Measurements from ENCODE around the gene MYH16.
"Not testable (repeated sequence)": the region's sequence is repeated elsewhere in the genome, so short reads cannot be mapped to it uniquely, and the experiment has no call there.

MYH16 gene

DNA sequence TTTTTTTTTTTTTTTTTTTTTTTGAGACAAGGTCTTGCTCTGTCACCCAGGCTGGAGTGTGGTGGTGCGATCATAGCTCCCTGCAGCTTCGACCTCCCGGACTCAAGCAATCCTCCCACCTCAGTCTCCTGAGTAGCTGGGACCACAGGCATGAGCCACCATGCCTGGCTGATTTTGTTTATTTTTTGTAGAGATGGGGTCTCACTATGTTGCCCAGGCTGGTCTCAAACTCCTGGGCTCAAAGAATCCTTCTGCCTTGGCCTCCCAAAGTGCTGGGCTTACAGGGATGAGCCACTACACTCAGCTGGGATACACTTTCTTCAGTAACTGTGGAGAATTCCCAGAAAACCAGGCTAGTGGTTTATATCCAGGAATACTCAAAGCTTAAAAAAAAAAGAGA is 78.0 kb downstream of the MYH16 start:
- DNase-seq (ENCODE audit: low spot score), result not testable (repeated sequence)

DNA sequence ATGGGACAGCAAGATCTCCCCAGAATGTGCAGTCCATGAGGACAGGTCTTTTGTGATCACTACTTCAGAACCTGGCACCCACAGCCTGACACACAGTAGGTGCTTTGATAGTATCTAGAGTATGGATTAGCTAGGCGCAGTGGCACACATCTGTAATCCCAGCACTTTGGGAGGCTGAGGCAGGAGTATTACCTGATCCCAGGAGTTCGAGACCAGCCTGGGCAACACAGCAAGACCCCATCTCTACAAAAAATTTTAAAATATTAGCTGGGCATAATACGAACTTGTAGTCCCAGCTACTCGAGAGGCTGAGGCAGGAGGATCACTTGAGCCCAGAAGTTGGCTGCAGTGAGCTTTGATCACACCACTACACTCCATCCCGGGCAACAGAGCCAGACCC is 79.6 kb downstream of the MYH16 start:
- DNase-seq (ENCODE audit: low spot score), result no peak

DNA sequence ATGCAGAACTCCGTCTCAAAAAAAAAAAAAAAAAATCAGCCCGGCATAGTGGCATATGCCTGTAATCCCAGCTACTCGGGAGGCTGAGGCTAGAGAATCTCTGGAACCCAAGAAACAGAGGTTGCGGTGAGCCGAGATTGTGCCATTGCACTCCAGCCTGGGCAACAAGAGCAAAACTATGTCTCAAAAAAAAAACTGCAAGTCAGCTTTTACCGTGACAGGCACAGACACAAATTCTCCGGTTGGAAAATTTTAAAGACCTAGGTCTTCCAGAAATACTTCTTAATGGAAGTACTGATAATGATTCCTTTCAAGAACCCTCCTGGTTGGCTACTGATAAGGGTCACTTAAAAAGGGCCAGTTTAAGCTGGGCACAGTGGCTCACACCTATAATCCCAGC is 82.5 kb downstream of the MYH16 start:
- DNase-seq (ENCODE audit: low spot score), result no peak

DNA sequence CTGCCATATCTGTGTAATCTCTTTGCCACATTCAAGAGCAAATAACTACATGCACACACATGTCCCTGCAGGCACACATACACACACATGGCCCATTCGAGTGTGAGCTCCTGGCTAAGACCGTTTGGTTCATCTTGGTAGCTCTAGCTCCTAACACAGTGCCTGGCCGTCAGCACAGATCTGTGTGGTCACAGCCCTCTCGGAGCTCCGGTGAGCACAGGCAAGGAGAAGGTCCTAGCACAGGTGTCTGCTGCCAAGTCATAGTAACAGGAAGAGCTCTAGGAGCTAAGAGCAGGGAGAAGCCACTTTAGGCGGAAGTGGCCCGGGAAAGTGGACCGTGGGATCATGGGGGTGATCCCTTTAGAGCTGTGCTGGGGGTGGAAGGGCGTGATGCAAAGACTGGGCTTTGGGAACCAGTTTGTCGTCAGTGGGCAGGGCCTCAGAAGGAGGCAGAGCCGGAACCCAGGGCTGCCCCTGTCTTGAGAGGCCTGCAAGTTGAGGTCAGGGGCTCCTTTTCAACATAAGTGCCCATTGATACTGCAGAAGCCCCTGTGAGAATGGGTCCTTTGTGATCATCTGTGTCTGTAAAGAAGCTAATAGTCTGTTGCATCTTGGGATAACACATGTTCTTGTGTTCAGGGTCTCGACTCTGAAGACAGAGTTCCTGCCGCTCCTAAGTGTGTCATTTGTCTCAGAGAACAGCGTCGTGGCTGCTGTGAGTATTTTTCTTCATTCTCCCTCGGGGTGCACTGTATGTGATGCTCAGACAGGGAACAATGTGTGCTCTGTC is 85.3 kb downstream of the MYH16 start:
- no peak for DNase-seq (ENCODE audit: low spot score)

DNA sequence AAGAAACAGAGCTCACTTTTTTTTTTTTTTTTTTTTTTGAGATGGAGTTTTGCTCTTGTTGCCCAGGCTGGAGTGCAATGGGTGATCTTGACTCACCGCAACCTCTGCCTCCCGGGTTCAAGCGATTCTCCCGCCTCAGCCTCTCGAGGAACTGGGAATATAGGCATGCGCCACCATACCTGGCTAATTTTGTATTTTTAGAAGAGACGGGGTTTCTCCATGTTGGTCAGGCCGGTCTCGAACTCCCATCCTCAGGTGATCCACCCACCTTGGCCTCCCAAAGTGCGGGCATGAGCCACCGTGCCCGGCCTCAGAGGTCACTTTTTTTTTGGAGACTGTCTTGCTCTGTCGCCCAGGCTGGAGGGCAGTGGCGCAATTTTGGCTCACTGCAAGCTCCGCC is 85.9 kb downstream of the MYH16 start:
- DNase-seq (ENCODE audit: low spot score), result not testable (repeated sequence)

DNA sequence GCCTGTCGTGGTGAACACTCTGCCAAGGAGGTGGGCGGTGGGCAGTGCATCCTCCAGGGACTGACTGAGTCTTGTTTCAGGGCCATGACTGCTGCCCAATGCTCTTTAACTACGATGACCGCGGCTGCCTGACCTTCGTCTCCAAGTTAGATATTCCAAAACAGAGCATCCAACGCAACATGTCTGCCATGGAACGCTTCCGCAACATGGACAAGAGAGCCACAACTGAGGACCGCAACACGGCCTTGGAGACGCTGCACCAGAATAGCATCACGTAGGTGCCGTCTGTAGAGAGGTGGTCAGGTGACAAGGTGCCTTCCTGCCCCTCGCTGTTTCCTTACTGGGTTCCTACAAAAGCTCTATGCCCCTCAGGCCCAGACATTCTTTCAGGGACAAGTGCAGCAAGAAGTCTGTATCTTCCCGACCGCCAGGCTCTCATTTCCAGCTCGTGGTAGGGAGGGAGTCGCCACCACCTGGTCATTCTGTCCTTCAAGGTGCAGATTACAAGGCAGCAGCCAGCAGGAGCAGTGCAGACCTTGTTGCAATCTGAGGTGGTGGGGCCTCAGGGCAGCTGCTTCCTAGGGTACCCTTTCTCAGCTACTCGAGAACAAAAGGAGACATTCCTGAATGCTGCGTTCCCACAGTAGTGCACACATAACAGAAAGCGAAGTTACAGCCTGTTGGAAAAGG is 87.0 kb downstream of the MYH16 start:
- DNase-seq (ENCODE audit: low spot score), result no peak

Measured in SK-N-DZ (cell line).